CD4-positive, alpha-beta T cell (primary cell): ENCODE measurements around the gene NUAK1. TPM values are rescaled to one million over a fixed set of nuclear protein-coding genes. Genes with fewer than 3 reads are reported as not detected.

ENCODE experiments used
- ATAC-seq: fragments of 200-7000 bp; cut with Tn5 transposase; one replicate; pipeline ENCODE4 v1.10.0; 2022; ENCODE audit warnings: mild to moderate bottlenecking; ENCODE audit not compliant: poor library complexity
- CTCF ChIA-PET: fragments of 350-600 bp; sonication (Branson Sonifier 250); formaldehyde crosslinking; loops from one replicate; lab custom pipeline; 2021; ENCODE audit warnings: antibody characterized with exemption, inconsistent platforms; lab: Charles Lee
- POLR2A ChIA-PET: fragments of 350-600 bp; sonication (Branson Sonifier 250); formaldehyde crosslinking; loops from one replicate; lab custom pipeline; 2021; ENCODE audit warnings: antibody characterized with exemption, inconsistent platforms; lab: Charles Lee
- DNase-seq, 14 experiments: peaks; one replicate each; pipeline ENCODE4 v3.0.0-alpha.2; 2013 to 2020; ENCODE audit warnings: mixed read lengths in 2 of 14
- H3K27ac ChIP-seq, 2 donors: one replicate each; pipeline versions ENCODE4 v1.5.1 to v1.7.0; 2013; ENCODE audit warnings: low read length in 2 of 2, low read depth in 1 of 2, mild to moderate bottlenecking in 1 of 2
- H3K27me3 ChIP-seq, 2 experiments: 1 replicate in 1 of 2; 2 replicates in 1 of 2; pipeline versions ENCODE4 v1.6.1 to v1.7.0; 2013; ENCODE audit warnings: low read length in 2 of 2, control low read depth in 1 of 2, mild to moderate bottlenecking in 1 of 2, moderate library complexity in 1 of 2; ENCODE audit not compliant: insufficient read depth in 2 of 2, control insufficient read depth in 1 of 2
- H3K36me3 ChIP-seq: one replicate; pipeline ENCODE4 v1.6.1; 2013; ENCODE audit warnings: low read length, control low read depth; ENCODE audit not compliant: insufficient read depth
- H3K4me1 ChIP-seq: one replicate; pipeline ENCODE4 v1.6.1; 2013; ENCODE audit warnings: low read length, control low read depth; ENCODE audit not compliant: insufficient read depth
- H3K4me3 ChIP-seq: one replicate; pipeline ENCODE4 v1.5.1; 2013; ENCODE audit warnings: mild to moderate bottlenecking, low read length, moderate library complexity
- H3K9me3 ChIP-seq, 2 experiments: 1 replicate in 1 of 2; 2 replicates in 1 of 2; pipeline versions ENCODE4 v1.6.1 to v1.7.0; 2013; ENCODE audit warnings: low read length in 2 of 2, mild to moderate bottlenecking in 2 of 2, control low read depth in 1 of 2, moderate library complexity in 1 of 2; ENCODE audit not compliant: control insufficient read depth in 1 of 2, insufficient read depth in 1 of 2
- H3K27ac Mint-ChIP-seq: one replicate; pipeline ENCODE4 v1.8.0; 2020; ENCODE audit warnings: mixed read lengths
- H3K27me3 Mint-ChIP-seq: one replicate; pipeline ENCODE4 v1.8.0; 2021; ENCODE audit warnings: mixed read lengths
- H3K36me3 Mint-ChIP-seq: one replicate; pipeline ENCODE4 v1.8.0; 2021; ENCODE audit warnings: low read depth, mixed read lengths
- H3K4me1 Mint-ChIP-seq: one replicate; pipeline ENCODE4 v1.8.0; 2021; ENCODE audit warnings: low read depth, mixed read lengths
- H3K4me3 Mint-ChIP-seq: one replicate; pipeline ENCODE4 v1.8.0; 2020; ENCODE audit warnings: mild to moderate bottlenecking, mixed read lengths
- H3K9me3 Mint-ChIP-seq: one replicate; pipeline ENCODE4 v1.8.0; 2020; ENCODE audit warnings: mixed read lengths
- CTCF ChIP-seq: fragments of 200-600 bp; IDR thresholded peaks from one replicate; pipeline ENCODE4 v1.8.0; 2022; ENCODE audit warnings: antibody characterized with exemption, mild to moderate bottlenecking
- intact Hi-C, 2 experiments: fragments of 100-400 bp; cut with DNase I in 1 of 2; cut with micrococcal nuclease in 1 of 2; formaldehyde crosslinking; loops; one replicate each; pipeline versions ENCODE4 v1.15.1 to v1.9.0; 2023 to 2025; cut with DNase I, micrococcal nuclease
- total RNA-seq, 174 experiments: library from RNA in 2 of 174; stranded (reverse) in 2 of 174; gene quantifications; one replicate each; pipeline ENCODE4 v1.2.3 and lab custom pipeline; 2021 to 2026

Gene NUAK1
- total RNA-seq, 2 experiments from 2014 or later: 0.16 TPM; not detected in 1

DNA sequence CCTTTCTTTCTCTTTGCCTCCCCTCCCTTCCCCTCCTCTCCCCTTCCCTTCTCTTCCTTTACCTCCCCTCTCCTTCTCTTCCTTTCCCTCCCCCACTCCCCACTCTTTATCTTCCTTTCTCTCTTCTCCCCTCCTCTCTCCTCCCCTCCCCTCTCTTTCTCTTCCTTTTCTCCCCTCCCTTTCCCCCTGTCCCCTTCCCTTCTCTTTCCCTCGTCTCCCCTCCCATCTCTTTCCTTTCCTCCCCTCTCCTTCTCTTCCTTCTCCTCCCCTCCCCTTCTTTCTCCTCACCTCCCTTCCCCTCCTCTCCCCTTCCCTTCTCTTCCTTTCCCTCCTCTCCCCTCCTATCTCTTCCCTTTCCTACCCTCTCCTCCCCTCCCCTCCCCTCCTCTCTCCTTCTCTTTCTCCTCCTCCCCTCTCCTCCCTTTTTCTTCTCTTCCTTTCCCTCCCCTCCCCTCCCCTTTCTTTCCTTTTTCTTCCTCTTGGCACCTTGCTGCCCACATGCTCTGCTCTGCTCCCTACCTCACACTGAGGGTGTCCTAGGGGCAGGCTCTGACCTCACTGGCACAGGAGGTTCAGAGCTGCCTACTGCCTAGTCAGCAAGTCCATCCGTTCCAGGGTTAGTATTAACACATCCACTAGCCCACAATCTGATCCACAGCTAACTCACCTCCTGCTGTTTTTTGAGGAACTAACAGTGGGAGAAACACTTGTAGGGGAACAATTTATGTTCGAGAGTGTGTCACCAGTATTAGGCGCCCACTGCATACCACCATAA, 101.0 kb downstream of the NUAK1 start:
- CTCF ChIA-PET: no interaction called here
- TF ChIP-seq CTCF: no peak
- DNase-seq (no peak), ATAC-seq (no peak)
- intact Hi-C loops: no loop called here
- H3K4me3 ChIP-seq: no peak overlapping the region
- H3K36me3 Mint-ChIP-seq: no peaks in the 10 kb centered on the region
- no peaks in the 10 kb centered on the region for H3K9me3 Mint-ChIP-seq
- POLR2A ChIA-PET: interaction anchor here (0.7 kb wide), 1 partner anchor 1407 kb away, joined by 3 read pairs; no protein-coding TSS in a partner anchor
- H3K27ac ChIP-seq: no peak overlapping the region
- peaks cover 0 to 2% of the 10 kb centered on the region in 2 experiments for H3K27me3 ChIP-seq
- H3K4me1 Mint-ChIP-seq: no peaks in the 10 kb centered on the region
- no peak overlapping the region for H3K4me3 Mint-ChIP-seq
- peaks cover 0 to 13% of the 10 kb centered on the region in 2 experiments for H3K9me3 ChIP-seq
- no peaks in the 10 kb centered on the region for H3K4me1 ChIP-seq
- H3K27ac Mint-ChIP-seq: no peak overlapping the region
- H3K36me3 ChIP-seq: no peaks in the 10 kb centered on the region
- peaks cover 20% of the 10 kb centered on the region for H3K27me3 Mint-ChIP-seq

DNA sequence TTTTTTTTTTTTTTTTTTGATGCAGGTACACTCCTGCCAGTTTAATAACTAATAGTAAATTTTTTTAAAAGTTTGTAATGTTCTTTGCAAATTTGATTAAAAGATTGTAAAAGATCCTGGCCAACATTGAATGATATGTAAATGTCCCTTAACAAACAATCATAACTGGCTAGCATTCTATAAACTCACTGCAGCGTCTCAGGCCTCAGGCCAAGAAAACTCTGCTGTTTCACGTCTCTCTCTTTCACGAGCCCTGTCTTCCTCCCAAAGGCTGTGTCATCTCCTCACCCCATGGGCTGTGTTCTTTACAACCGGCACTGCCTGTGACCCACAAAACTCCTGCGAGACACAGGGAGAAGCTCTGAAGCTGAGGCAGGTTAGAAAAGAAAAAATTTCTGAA, 103.3 kb downstream of the NUAK1 start:
- no peaks in the 10 kb centered on the region for H3K27me3 ChIP-seq
- no peak for TF ChIP-seq CTCF
- ATAC-seq (no peak), DNase-seq (no peak)
- no peak overlapping the region for H3K27ac ChIP-seq
- no peaks in the 10 kb centered on the region for H3K36me3 ChIP-seq
- H3K4me3 Mint-ChIP-seq: no peak overlapping the region
- H3K9me3 Mint-ChIP-seq: no peaks in the 10 kb centered on the region
- H3K4me1 Mint-ChIP-seq: no peaks in the 10 kb centered on the region
- intact Hi-C loops: no loop called here
- H3K36me3 Mint-ChIP-seq: no peaks in the 10 kb centered on the region
- peaks cover 0 to 11% of the 10 kb centered on the region in 2 experiments for H3K9me3 ChIP-seq
- H3K27ac Mint-ChIP-seq: no peak overlapping the region
- CTCF ChIA-PET: no interaction called here
- peaks cover 11% of the 10 kb centered on the region for H3K27me3 Mint-ChIP-seq
- POLR2A ChIA-PET: interaction anchor here (0.6 kb wide), 1 partner anchor 112 kb away, joined by 3 read pairs; no protein-coding TSS in a partner anchor
- H3K4me1 ChIP-seq: no peaks in the 10 kb centered on the region
- H3K4me3 ChIP-seq: no peak overlapping the region

- Histone ChIP-seq H3K4me1 (no peaks in the 10 kb centered on the region), H3K27me3 (no peaks in the 10 kb centered on the region), H3K36me3 (no peaks in the 10 kb centered on the region), H3K27ac (no peak overlapping the region), H3K9me3 (peaks cover 0 to 3% of the 10 kb centered on the region in 2 experiments), H3K4me3 (no peak overlapping the region)
- ATAC-seq (no peak), DNase-seq (no peak)
- TF ChIP-seq CTCF: no peak
- POLR2A ChIA-PET: no interaction called here
- no peak overlapping the region for H3K4me3 Mint-ChIP-seq
- no peaks in the 10 kb centered on the region for H3K36me3 Mint-ChIP-seq
- H3K27ac Mint-ChIP-seq: no peak overlapping the region
- CTCF ChIA-PET: no interaction called here
- peaks cover 11% of the 10 kb centered on the region for H3K27me3 Mint-ChIP-seq
- H3K4me1 Mint-ChIP-seq: no peaks in the 10 kb centered on the region
- no peaks in the 10 kb centered on the region for H3K9me3 Mint-ChIP-seq
- intact Hi-C loops: no loop called here
Observed at GRCh38 chr12:106034316-106034715, 104.4 kb downstream of the NUAK1 start.
